ENCODE data around the gene MTCL1.

The MTCL1 gene

DNA sequence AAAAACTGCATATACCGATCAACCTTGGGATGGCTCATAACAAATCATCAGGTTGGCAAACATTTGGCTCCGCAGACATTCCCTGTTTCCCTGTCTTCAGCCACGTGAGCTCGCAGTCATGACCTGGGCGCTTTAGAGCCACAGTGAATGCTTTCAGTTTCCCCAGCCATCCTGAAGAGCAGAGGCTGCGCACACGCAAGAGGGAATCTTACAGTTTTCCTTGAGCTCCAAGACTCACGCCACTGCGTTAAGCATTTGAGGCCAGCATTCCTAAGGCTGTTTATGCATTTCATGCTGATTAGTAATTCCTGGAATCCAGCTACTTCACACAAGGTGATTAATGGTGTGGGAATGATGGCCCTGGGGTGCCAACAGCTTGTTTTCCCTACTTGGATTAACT lies 95.1 kb downstream of the MTCL1 start:
- no peak for DNase-seq
- H3K9ac ChIP-seq (ENCODE audit: low read depth, low read length) = no peak overlapping the region
- H3K36me3 ChIP-seq (ENCODE audit: insufficient read depth, low read length) = no peaks in the 10 kb centered on the region; the same call in 1 of the 2 replicates

GRCh38 chr18:8800876-8801262 lies 95.5 kb downstream of the MTCL1 start:
- H3K4me2 ChIP-seq (ENCODE audit: insufficient read depth, low read length) = no peak overlapping the region
- no peaks in the 10 kb centered on the region for H3K27me3 ChIP-seq (ENCODE audit: insufficient read depth, low read length, poor library complexity)
- no peak overlapping the region for H3K4me3 ChIP-seq (ENCODE audit: low read depth in 1 of 2, low read length in 2 of 2)
- H2AFZ ChIP-seq (ENCODE audit: low read depth, low read length) = no peak overlapping the region
- H3K27ac ChIP-seq (ENCODE audit: low read length) = no peak overlapping the region
- no peaks in the 10 kb centered on the region for H3K79me2 ChIP-seq (ENCODE audit: insufficient read depth, low read length)
- H3K4me1 ChIP-seq (ENCODE audit: insufficient read depth, low read length) = peaks cover 4% of the 10 kb centered on the region
- no peaks in the 10 kb centered on the region; the same call in 1 of the 2 replicates for H3K36me3 ChIP-seq (ENCODE audit: insufficient read depth, low read length)
- H4K20me1 ChIP-seq (ENCODE audit: insufficient read depth, low read length) = no peaks in the 10 kb centered on the region
- H3K9me3 ChIP-seq (ENCODE audit: insufficient read depth, low read length, severe bottlenecking) = no peaks in the 10 kb centered on the region
- H3K9ac ChIP-seq (ENCODE audit: low read depth, low read length) = no peak overlapping the region
- no peak for ATAC-seq (ENCODE audit: insufficient read depth, low read depth)
- no peak for DNase-seq
- TF ChIP-seq, protein P1, sequence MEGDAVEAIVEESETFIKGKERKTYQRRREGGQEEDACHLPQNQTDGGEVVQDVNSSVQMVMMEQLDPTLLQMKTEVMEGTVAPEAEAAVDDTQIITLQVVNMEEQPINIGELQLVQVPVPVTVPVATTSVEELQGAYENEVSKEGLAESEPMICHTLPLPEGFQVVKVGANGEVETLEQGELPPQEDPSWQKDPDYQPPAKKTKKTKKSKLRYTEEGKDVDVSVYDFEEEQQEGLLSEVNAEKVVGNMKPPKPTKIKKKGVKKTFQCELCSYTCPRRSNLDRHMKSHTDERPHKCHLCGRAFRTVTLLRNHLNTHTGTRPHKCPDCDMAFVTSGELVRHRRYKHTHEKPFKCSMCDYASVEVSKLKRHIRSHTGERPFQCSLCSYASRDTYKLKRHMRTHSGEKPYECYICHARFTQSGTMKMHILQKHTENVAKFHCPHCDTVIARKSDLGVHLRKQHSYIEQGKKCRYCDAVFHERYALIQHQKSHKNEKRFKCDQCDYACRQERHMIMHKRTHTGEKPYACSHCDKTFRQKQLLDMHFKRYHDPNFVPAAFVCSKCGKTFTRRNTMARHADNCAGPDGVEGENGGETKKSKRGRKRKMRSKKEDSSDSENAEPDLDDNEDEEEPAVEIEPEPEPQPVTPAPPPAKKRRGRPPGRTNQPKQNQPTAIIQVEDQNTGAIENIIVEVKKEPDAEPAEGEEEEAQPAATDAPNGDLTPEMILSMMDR (IDR thresholded peaks at IDR 0.05; ENCODE audit: borderline replicate concordance, extremely low read depth, low read length, poor library complexity, severe bottlenecking) = no peak
- no peak for TF ChIP-seq EZH2 (IDR thresholded peaks at IDR 0.05; ENCODE audit: borderline replicate concordance, low read depth, low read length, severe bottlenecking)

More for the DNA sequence above, 95.1 kb downstream of the MTCL1 start:
- H3K9me3 ChIP-seq (ENCODE audit: insufficient read depth, low read length, severe bottlenecking) = no peaks in the 10 kb centered on the region
- no peak overlapping the region for H2AFZ ChIP-seq (ENCODE audit: low read depth, low read length)
- H4K20me1 ChIP-seq (ENCODE audit: insufficient read depth, low read length) = no peaks in the 10 kb centered on the region
- H3K27ac ChIP-seq (ENCODE audit: low read length) = no peak overlapping the region
- peaks cover 8% of the 10 kb centered on the region for H3K4me1 ChIP-seq (ENCODE audit: insufficient read depth, low read length)
- H3K4me3 ChIP-seq (ENCODE audit: low read depth in 1 of 2, low read length in 2 of 2) = no peak overlapping the region
- no peak overlapping the region for H3K4me2 ChIP-seq (ENCODE audit: insufficient read depth, low read length)
- no peaks in the 10 kb centered on the region for H3K79me2 ChIP-seq (ENCODE audit: insufficient read depth, low read length)
- TF ChIP-seq EZH2 (IDR thresholded peaks at IDR 0.05; ENCODE audit: borderline replicate concordance, low read depth, low read length, severe bottlenecking) = no peak
- TF ChIP-seq, protein P1 (IDR thresholded peaks at IDR 0.05; ENCODE audit: borderline replicate concordance, extremely low read depth, low read length, poor library complexity, severe bottlenecking) = no peak
- ATAC-seq (ENCODE audit: insufficient read depth, low read depth) = no peak
- H3K27me3 ChIP-seq (ENCODE audit: insufficient read depth, low read length, poor library complexity) = no peaks in the 10 kb centered on the region

DNA sequence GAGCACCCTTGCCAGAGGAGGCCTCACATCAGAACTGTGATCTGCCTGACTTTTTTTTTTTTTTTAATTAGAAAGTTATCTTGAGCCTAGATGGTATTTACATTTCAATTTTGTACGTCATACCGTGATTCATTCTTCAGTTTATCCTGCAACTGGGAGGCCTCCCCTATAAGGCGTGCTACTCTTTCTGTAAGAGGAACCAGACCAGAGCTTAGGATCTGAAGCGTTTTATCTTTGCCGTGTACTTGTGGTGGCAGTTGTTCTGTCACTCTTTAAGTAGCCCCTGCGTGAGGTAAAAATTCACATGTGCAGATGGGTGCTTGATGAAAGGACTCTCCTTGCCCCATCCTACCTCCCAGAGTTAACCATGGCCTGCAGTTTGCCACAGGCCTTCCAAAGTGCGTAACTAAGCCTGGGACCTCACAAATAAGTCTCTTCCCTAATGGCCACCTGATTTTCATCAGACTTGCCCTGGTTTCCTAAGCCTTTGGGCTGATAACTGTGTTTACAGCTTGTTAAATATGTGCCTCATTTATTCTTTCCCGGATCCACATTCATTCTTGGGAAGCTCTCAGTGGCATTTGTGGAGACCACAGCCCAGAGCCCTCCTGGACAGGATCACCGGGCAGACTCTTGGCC lies 96.0 kb downstream of the MTCL1 start:
- Histone ChIP-seq H3K27me3 (ENCODE audit: insufficient read depth, low read length, poor library complexity) (no peaks in the 10 kb centered on the region), H3K36me3 (ENCODE audit: insufficient read depth, low read length) (no peaks in the 10 kb centered on the region; the same call in 1 of the 2 replicates), H4K20me1 (ENCODE audit: insufficient read depth, low read length) (no peaks in the 10 kb centered on the region), H3K27ac (ENCODE audit: low read length) (no peak overlapping the region), H3K4me3 (ENCODE audit: low read depth in 1 of 2, low read length in 2 of 2) (no peak overlapping the region), H2AFZ (ENCODE audit: low read depth, low read length) (no peak overlapping the region), H3K9ac (ENCODE audit: low read depth, low read length) (no peak overlapping the region), H3K4me2 (ENCODE audit: insufficient read depth, low read length) (no peak overlapping the region), H3K4me1 (ENCODE audit: insufficient read depth, low read length) (no peaks in the 10 kb centered on the region), H3K79me2 (ENCODE audit: insufficient read depth, low read length) (no peaks in the 10 kb centered on the region), H3K9me3 (ENCODE audit: insufficient read depth, low read length, severe bottlenecking) (no peaks in the 10 kb centered on the region)
- TF ChIP-seq, protein P1 (IDR thresholded peaks at IDR 0.05; ENCODE audit: borderline replicate concordance, extremely low read depth, low read length, poor library complexity, severe bottlenecking) = no peak
- TF ChIP-seq EZH2 (IDR thresholded peaks at IDR 0.05; ENCODE audit: borderline replicate concordance, low read depth, low read length, severe bottlenecking) = no peak
- no peak for ATAC-seq (ENCODE audit: insufficient read depth, low read depth)
- no peak for DNase-seq
